H1 (cell line): ENCODE results near the gene ANAPC15. TPM values are rescaled to one million over a fixed set of nuclear protein-coding genes. Genes with fewer than 3 reads are reported as not detected.

ENCODE experiments used
- CTCF ChIA-PET: fragments of 300-600 bp; sonication (Branson Sonifier 250); formaldehyde crosslinking; loops from one replicate; lab custom pipeline; 2021; ENCODE audit not compliant: partially characterized antibody; lab: Charles Lee
- POLR2A ChIA-PET: fragments of 300-600 bp; sonication (Branson Sonifier 250); formaldehyde crosslinking; loops from one replicate; lab custom pipeline; 2021; ENCODE audit warnings: inconsistent platforms; ENCODE audit not compliant: partially characterized antibody; lab: Charles Lee
- DNase-seq, 2 experiments: peaks; one replicate each; pipeline versions ENCODE4 v3.0.0 to v3.0.0-alpha.2; 2010 to 2022; ENCODE audit warnings: low spot score in 2 of 2, low read depth in 1 of 2, mixed read lengths in 1 of 2
- FAIRE-seq: peaks from 2 replicates; lab custom pipeline; 2011; peaks lifted over from hg19 to GRCh38; lab: Jason Lieb, UNC
- H2AFZ ChIP-seq: 2 replicates; pipeline ENCODE4 v1.8.1; 2012; ENCODE audit warnings: low read length, inconsistent platforms
- H2AK5ac ChIP-seq: 2 replicates; pipeline ENCODE4 v1.6.1; 2013; ENCODE audit warnings: low read depth, low read length
- H2BK120ac ChIP-seq: replicated peaks from 2 replicates; pipeline ENCODE3; 2013; ENCODE audit warnings: low read depth, low read length, inconsistent platforms
- H2BK12ac ChIP-seq: 2 replicates; pipeline ENCODE4 v1.6.1; 2013; ENCODE audit warnings: low read depth, low read length
- H2BK15ac ChIP-seq: 2 replicates; pipeline ENCODE4 v1.6.1; 2013; ENCODE audit warnings: low read length
- H2BK20ac ChIP-seq: 2 replicates; pipeline ENCODE4 v1.6.1; 2013; ENCODE audit warnings: low read length
- H2BK5ac ChIP-seq: 2 replicates; pipeline ENCODE4 v1.6.1; 2013; ENCODE audit warnings: low read depth, low read length
- H3K14ac ChIP-seq: 2 replicates; pipeline ENCODE4 v1.6.1; 2013; ENCODE audit warnings: inconsistent platforms; ENCODE audit not compliant: insufficient read length
- H3K18ac ChIP-seq: 2 replicates; pipeline ENCODE4 v1.6.1; 2013; ENCODE audit warnings: low read length; ENCODE audit errors: extremely low read depth
- H3K23ac ChIP-seq: 2 replicates; pipeline ENCODE4 v1.6.1; 2013; ENCODE audit warnings: inconsistent platforms; ENCODE audit not compliant: insufficient read length
- H3K23me2 ChIP-seq: 2 replicates; pipeline ENCODE4 v1.6.1; 2013; ENCODE audit warnings: low read depth, low read length
- H3K27ac ChIP-seq: 2 replicates; pipeline ENCODE4 v1.6.1; 2011; ENCODE audit warnings: low read depth, low read length, inconsistent platforms
- H3K27me3 ChIP-seq, 4 experiments: replicated peaks in 1 of 4; 1 replicate in 1 of 4; 2 replicates in 3 of 4; pipeline versions ENCODE4 v1.6.1 to v1.8.1; 2011 to 2013; ENCODE audit warnings: low read length in 3 of 4, mild to moderate bottlenecking in 3 of 4, inconsistent platforms in 2 of 4, mixed read lengths in 2 of 4, moderate library complexity in 1 of 4; ENCODE audit not compliant: control insufficient read depth in 3 of 4, insufficient read depth in 3 of 4; ENCODE audit errors: extremely low read depth in 1 of 4
- H3K36me3 ChIP-seq, 4 experiments: 2 replicates each; pipeline versions ENCODE4 v1.6.1 to v1.8.1; 2011 to 2013; ENCODE audit warnings: mild to moderate bottlenecking in 4 of 4, low read length in 3 of 4, moderate library complexity in 2 of 4, control low read depth in 1 of 4, inconsistent platforms in 1 of 4; ENCODE audit not compliant: insufficient read depth in 4 of 4, control insufficient read depth in 2 of 4
- H3K4ac ChIP-seq: replicated peaks from 2 replicates; pipeline ENCODE3; 2013; ENCODE audit warnings: low read length, low read depth, mixed read lengths, inconsistent platforms; ENCODE audit not compliant: insufficient read length
- H3K4me1 ChIP-seq, 4 experiments: replicated peaks in 1 of 4; 1 replicate in 1 of 4; 2 replicates in 3 of 4; pipeline versions ENCODE4 v1.6.1 to v1.8.1; 2011 to 2013; ENCODE audit warnings: low read length in 3 of 4, inconsistent platforms in 2 of 4, mixed read lengths in 1 of 4; ENCODE audit not compliant: insufficient read depth in 4 of 4, control insufficient read depth in 3 of 4
- H3K4me2 ChIP-seq, 2 experiments: 2 replicates each; pipeline versions ENCODE4 v1.6.1 to v1.8.1; 2011 to 2013; ENCODE audit warnings: low read depth in 2 of 2, low read length in 2 of 2, control low read depth in 1 of 2, inconsistent platforms in 1 of 2, mild to moderate bottlenecking in 1 of 2; ENCODE audit not compliant: insufficient read depth in 1 of 2
- H3K4me3 ChIP-seq, 4 experiments: fragments of 200-600, 300-600 bp in 1 of 4; sonication (generic), shearing (Covaris generic), sonication (Bioruptor Twin) in 1 of 4; 2 replicates each; pipeline versions ENCODE4 v1.5.1 to v1.8.1; 2011 to 2016; ENCODE audit warnings: low read length in 4 of 4, low read depth in 3 of 4, control low read depth in 2 of 4, inconsistent platforms in 2 of 4, mild to moderate bottlenecking in 2 of 4, mixed read lengths in 1 of 4, moderate library complexity in 1 of 4; ENCODE audit not compliant: insufficient read depth in 2 of 4; ENCODE audit errors: extremely low read depth in 1 of 4
- H3K56ac ChIP-seq: replicated peaks from 2 replicates; pipeline ENCODE3; 2013; ENCODE audit warnings: low read depth, mild to moderate bottlenecking, mixed read lengths, low read length, inconsistent platforms; ENCODE audit not compliant: insufficient read length
- H3K79me1 ChIP-seq: 2 replicates; pipeline ENCODE4 v1.6.1; 2013; ENCODE audit warnings: low read depth, low read length, control low read depth
- H3K79me2 ChIP-seq, 2 experiments: 2 replicates each; pipeline versions ENCODE4 v1.6.1 to v1.8.1; 2012 to 2013; ENCODE audit warnings: low read length in 2 of 2, mild to moderate bottlenecking in 2 of 2, inconsistent platforms in 1 of 2; ENCODE audit not compliant: insufficient read depth in 2 of 2, control insufficient read depth in 1 of 2
- H3K9ac ChIP-seq, 4 experiments: replicated peaks in 1 of 4; 1 replicate in 1 of 4; 2 replicates in 3 of 4; pipeline versions ENCODE4 v1.6.1 to v1.8.1; 2011 to 2013; ENCODE audit warnings: low read depth in 3 of 4, low read length in 3 of 4, control low read depth in 2 of 4, mild to moderate bottlenecking in 2 of 4, moderate library complexity in 2 of 4, inconsistent platforms in 1 of 4; ENCODE audit errors: extremely low read depth in 1 of 4
- H3K9me3 ChIP-seq, 2 experiments: 2 replicates each; pipeline versions ENCODE4 v1.6.1 to v1.8.1; 2012 to 2013; ENCODE audit warnings: mild to moderate bottlenecking in 2 of 2, moderate library complexity in 2 of 2, control low read depth in 1 of 2, inconsistent platforms in 1 of 2, low read depth in 1 of 2, low read length in 1 of 2, mixed read lengths in 1 of 2; ENCODE audit not compliant: insufficient read depth in 2 of 2
- H4K20me1 ChIP-seq, 2 experiments: replicated peaks in 1 of 2; 2 replicates each; pipeline versions ENCODE3 to v1.8.1; 2011 to 2013; ENCODE audit warnings: inconsistent platforms in 2 of 2, low read length in 2 of 2, mild to moderate bottlenecking in 1 of 2; ENCODE audit not compliant: insufficient read depth in 2 of 2, control insufficient read depth in 1 of 2
- H4K5ac ChIP-seq: 2 replicates; pipeline ENCODE4 v1.6.1; 2013; ENCODE audit warnings: low read length, low read depth, mixed read lengths, inconsistent platforms; ENCODE audit not compliant: insufficient read length
- H4K8ac ChIP-seq: 2 replicates; pipeline ENCODE4 v1.8.0; 2013; ENCODE audit warnings: mild to moderate bottlenecking, moderate library complexity, low read length, inconsistent platforms; ENCODE audit not compliant: insufficient read depth; ENCODE audit errors: extremely low read depth
- H4K91ac ChIP-seq: replicated peaks from 2 replicates; pipeline ENCODE3; 2013; ENCODE audit warnings: low read length, mixed read lengths, inconsistent platforms; ENCODE audit not compliant: insufficient read length
- ASH2L ChIP-seq: fragments of 200-600, 300-600 bp; sonication (generic); IDR thresholded peaks from one replicate; pipeline ENCODE4 v1.7.1; 2017; ENCODE audit warnings: low read length
- ATF3 ChIP-seq: IDR thresholded peaks from 2 replicates; pipeline ENCODE4 v1.6.1; 2011; ENCODE audit warnings: low read depth, mild to moderate bottlenecking, low read length; ENCODE audit not compliant: insufficient read depth
- BRCA1 ChIP-seq: IDR thresholded peaks from 2 replicates; pipeline ENCODE4 v1.6.1; 2012; ENCODE audit warnings: low read depth, low read length, improper control_type of control experiment
- CEBPB ChIP-seq: IDR thresholded peaks from 2 replicates; pipeline ENCODE4 v1.6.1; 2012; ENCODE audit warnings: low read depth, low read length
- JUN ChIP-seq: IDR thresholded peaks from 2 replicates; pipeline ENCODE4 v1.6.1; 2011; ENCODE audit warnings: low read depth, mild to moderate bottlenecking, improper control_type of control experiment, low read length
- KDM1A ChIP-seq: fragments of 200-600, 300-600 bp; sonication (generic); IDR thresholded peaks from 2 replicates; pipeline ENCODE4 v1.7.1; 2016; ENCODE audit warnings: mild to moderate bottlenecking, low read length, borderline replicate concordance
- KDM4A ChIP-seq: IDR thresholded peaks from one replicate; pipeline ENCODE4 v1.7.1; 2012; ENCODE audit warnings: low read depth, mild to moderate bottlenecking, moderate library complexity, low read length, inconsistent platforms; ENCODE audit not compliant: severe bottlenecking
- KDM5A ChIP-seq: fragments of 200-600 bp; IDR thresholded peaks from 2 replicates; pipeline ENCODE4 v1.7.1; 2012; ENCODE audit warnings: mild to moderate bottlenecking, low read length, inconsistent platforms, mixed read lengths
- POLR2A ChIP-seq, 2 experiments: IDR thresholded peaks; 1 replicate in 1 of 2; 2 replicates in 1 of 2; pipeline ENCODE4 v1.6.1; 2011; ENCODE audit warnings: low read depth in 2 of 2, low read length in 2 of 2, mild to moderate bottlenecking in 2 of 2; ENCODE audit errors: control extremely low read depth in 1 of 2
- SIX5 ChIP-seq: IDR thresholded peaks from 2 replicates; pipeline ENCODE4 v1.6.1; 2011; ENCODE audit warnings: mild to moderate bottlenecking, low read depth, low read length
- SUZ12 ChIP-seq: fragments of 200-600 bp; sonication (generic); IDR thresholded peaks from 2 replicates; pipeline ENCODE4 v1.6.1; 2012; ENCODE audit warnings: mild to moderate bottlenecking, inconsistent platforms, low read length, moderate library complexity, mixed read lengths
- TBP ChIP-seq: IDR thresholded peaks from 2 replicates; pipeline ENCODE4 v1.6.1; 2011; ENCODE audit warnings: low read depth, low read length, improper control_type of control experiment
- TEAD4 ChIP-seq: IDR thresholded peaks from 2 replicates; pipeline ENCODE4 v1.6.1; 2012; ENCODE audit warnings: low read depth, low read length, inconsistent platforms, mixed read lengths
- YY1 ChIP-seq: IDR thresholded peaks from 2 replicates; pipeline ENCODE4 v1.6.1; 2011; ENCODE audit warnings: low read depth, mild to moderate bottlenecking, low read length
- polyA plus RNA-seq, 7 experiments: library from polyadenylated mRNA; depleted of rRNA in 3 of 7; stranded (reverse) in 5 of 7; unstranded in 2 of 7; fragments of >200 nt in 5 of 7; fragments of 200-250 nt in 2 of 7; gene quantifications; 1 replicate in 5 of 7; 2 replicates in 1 of 7; 4 replicates in 1 of 7; pipeline versions ENCODE4 v1.2.1 to v1.2.3, GENCODE V29; 2011 to 2013; ENCODE audit warnings: missing spikeins in 2 of 7, mixed read lengths in 2 of 7
- total RNA-seq: library from RNA; stranded (reverse); fragmentation: NEBNext Ultra II Directional; extraction: Animal tissue kit (Norgen Biotek cat#: 25700); gene quantifications from 2 replicates; pipeline ENCODE4 v1.2.1, GENCODE V29; 2021
- TF ChIP-seq, protein P1 (sequence below): IDR thresholded peaks from 2 replicates; pipeline ENCODE4 v1.6.1; 2011; ENCODE audit warnings: low read length, improper control_type of control experiment

The ANAPC15 gene
- total and polyA plus RNA-seq, 2 of the 8 experiments (the other 6 are each of a cell fraction or from before 2014, with no cell fraction given) = 66.2 to 74.9 TPM

DNA sequence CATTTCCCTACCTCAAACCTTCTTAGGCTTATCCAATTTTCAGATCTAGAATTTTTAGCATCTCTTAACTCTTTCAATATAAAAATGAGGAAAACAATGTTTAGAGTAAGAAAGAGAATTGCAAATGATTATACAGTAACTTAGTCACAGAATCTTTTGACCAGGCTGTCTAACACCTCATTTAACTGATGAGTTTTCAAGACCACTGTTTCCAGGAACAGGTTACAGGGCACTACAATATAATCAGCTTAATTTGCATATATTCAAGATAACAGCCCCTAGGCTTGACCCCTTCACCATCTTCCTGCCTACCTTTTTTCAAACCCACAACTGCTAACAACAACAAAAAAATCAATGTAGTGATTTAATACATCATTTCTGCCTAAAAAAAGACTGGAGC, 44.8 kb downstream of the ANAPC15 start:
- Histone ChIP-seq H3K4me3 (no peak overlapping the region), H4K91ac (no peak overlapping the region), H2AFZ (no peak overlapping the region), H3K23ac (no peak overlapping the region), H2BK5ac (no peak overlapping the region), H3K27ac (no peak overlapping the region), H3K56ac (no peak overlapping the region), H2BK15ac (no peak overlapping the region), H4K20me1 (peaks cover 3 to 8% of the 10 kb centered on the region in 2 experiments), H4K5ac (no peak overlapping the region), H3K79me1 (peaks cover 6% of the 10 kb centered on the region; the same call in 1 of the 2 replicates), H4K8ac (no peak overlapping the region), H3K14ac (no peak overlapping the region), H3K9me3 (no peaks in the 10 kb centered on the region), H2BK120ac (no peak overlapping the region), H3K36me3 (peaks cover 0 to 21% (median 6%) of the 10 kb centered on the region in 4 experiments; a peak in 4 of 8 replicates), H3K9ac (no peak overlapping the region), H2AK5ac (no peak overlapping the region), H2BK20ac (no peak overlapping the region), H3K4me1 (peaks cover 0 to 6% (median 2%) of the 10 kb centered on the region in 4 experiments; a peak in 3 of 7 replicates), H3K18ac (no peak overlapping the region), H3K23me2 (no peaks in the 10 kb centered on the region), H3K4me2 (no peak overlapping the region), H3K4ac (no peak overlapping the region), H3K27me3 (no peaks in the 10 kb centered on the region), H2BK12ac (no peak overlapping the region), H3K79me2 (peaks cover 6 to 69% of the 10 kb centered on the region in 2 experiments)
- FAIRE-seq = no peak
- ChIA-PET POLR2A (interaction anchor here (1.1 to 1.3 kb wide), 2 partner anchors 27 to 29 kb away, joined by 4 read pairs; no protein-coding TSS in a partner anchor), CTCF (interaction anchor here (0.7 to 2.7 kb wide), 6 partner anchors 11 to 90 kb away, joined by 3 to 18 read pairs (median 4); no protein-coding TSS in a partner anchor)
- no peak for DNase-seq
- TF ChIP-seq BRCA1 (no peak), CEBPB (no peak), SUZ12 (no peak), KDM4A (no peak), TEAD4 (no peak), TBP (no peak), YY1 (no peak), ASH2L (no peak), POLR2A (IDR thresholded peaks at IDR 0.05; ENCODE audit: control extremely low read depth in 1 of 2, low read depth in 2 of 2, low read length in 2 of 2) (no peak), KDM1A (no peak), KDM5A (no peak), ATF3 (no peak), SIX5 (no peak), JUN (no peak)
- TF ChIP-seq, protein P1, sequence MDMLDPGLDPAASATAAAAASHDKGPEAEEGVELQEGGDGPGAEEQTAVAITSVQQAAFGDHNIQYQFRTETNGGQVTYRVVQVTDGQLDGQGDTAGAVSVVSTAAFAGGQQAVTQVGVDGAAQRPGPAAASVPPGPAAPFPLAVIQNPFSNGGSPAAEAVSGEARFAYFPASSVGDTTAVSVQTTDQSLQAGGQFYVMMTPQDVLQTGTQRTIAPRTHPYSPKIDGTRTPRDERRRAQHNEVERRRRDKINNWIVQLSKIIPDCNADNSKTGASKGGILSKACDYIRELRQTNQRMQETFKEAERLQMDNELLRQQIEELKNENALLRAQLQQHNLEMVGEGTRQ = no peak
